GM23248 (cell line): Measurements from ENCODE around the gene LMO3. TPM values are rescaled to one million over a fixed set of nuclear protein-coding genes. Genes with fewer than 3 reads are reported as not detected.

Experiments
- DNase-seq: peaks from one replicate; pipeline ENCODE4 v3.0.0-alpha.2; 2015
- H2AFZ ChIP-seq: fragments of 200-600 bp; sonication (generic); 2 replicates; pipeline ENCODE4 v1.6.1; 2016; ENCODE audit warnings: antibody characterized with exemption
- H3F3A ChIP-seq: fragments of 200-600 bp; sonication (generic); 2 replicates; pipeline ENCODE4 v1.6.1; 2016; ENCODE audit warnings: mild to moderate bottlenecking, antibody characterized with exemption, mixed run types; ENCODE audit not compliant: insufficient read depth
- H3K27ac ChIP-seq: fragments of 200-600 bp; sonication (generic); 2 replicates; pipeline ENCODE4 v1.5.1; 2016; ENCODE audit warnings: mild to moderate bottlenecking
- H3K27me3 ChIP-seq: fragments of 200-600 bp; sonication (generic); replicated peaks from 2 replicates; pipeline ENCODE4 v1.6.1; 2016; ENCODE audit warnings: mild to moderate bottlenecking; ENCODE audit not compliant: insufficient read depth
- H3K36me3 ChIP-seq: fragments of 200-600 bp; sonication (generic); 2 replicates; pipeline ENCODE4 v1.6.1; 2016; ENCODE audit warnings: low read depth, mild to moderate bottlenecking
- H3K4me1 ChIP-seq: fragments of 200-600 bp; sonication (generic); 2 replicates; pipeline ENCODE4 v1.6.1; 2016; ENCODE audit warnings: mild to moderate bottlenecking; ENCODE audit not compliant: insufficient read depth
- H3K4me2 ChIP-seq: fragments of 200-600 bp; sonication (generic); one replicate; pipeline ENCODE4 v1.6.1; 2016; ENCODE audit warnings: mild to moderate bottlenecking; ENCODE audit not compliant: unreplicated experiment
- H3K4me3 ChIP-seq: fragments of 200-600 bp; sonication (generic); 2 replicates; pipeline ENCODE4 v1.5.1; 2016; ENCODE audit warnings: mild to moderate bottlenecking
- H3K79me2 ChIP-seq: fragments of 200-600 bp; sonication (generic); 2 replicates; pipeline ENCODE4 v1.6.1; 2016; ENCODE audit warnings: mild to moderate bottlenecking; ENCODE audit not compliant: insufficient read depth
- H3K9ac ChIP-seq: fragments of 200-600 bp; sonication (generic); 2 replicates; pipeline ENCODE4 v1.6.1; 2016; ENCODE audit warnings: mild to moderate bottlenecking
- H3K9me2 ChIP-seq: fragments of 200-600 bp; sonication (generic); 2 replicates; pipeline ENCODE4 v1.6.1; 2016; ENCODE audit warnings: mixed run types, mild to moderate bottlenecking, moderate library complexity; ENCODE audit not compliant: insufficient read depth
- H3K9me3 ChIP-seq: fragments of 200-600 bp; sonication (generic); one replicate; pipeline ENCODE4 v1.6.1; 2017; ENCODE audit warnings: low read depth
- H4K20me1 ChIP-seq: fragments of 200-600 bp; sonication (generic); 2 replicates; pipeline ENCODE4 v1.6.0; 2016; ENCODE audit not compliant: insufficient read depth
- EZH2 ChIP-seq: fragments of 200-600 bp; sonication (generic); IDR thresholded peaks from 2 replicates; pipeline ENCODE4 v1.6.1; 2018; ENCODE audit warnings: antibody characterized with exemption, mild to moderate bottlenecking; ENCODE audit not compliant: insufficient read depth, poor library complexity, severe bottlenecking
- EZH2phosphoT487 ChIP-seq: fragments of 200-600 bp; sonication (generic); IDR thresholded peaks from 2 replicates; pipeline ENCODE4 v1.6.1; 2018; ENCODE audit warnings: antibody characterized with exemption, moderate library complexity, mild to moderate bottlenecking, low read depth; ENCODE audit not compliant: insufficient read depth
- WGBS, 2 experiments: methylation state at CpG; one replicate each; pipeline ENCODE4 v1.1.6; 2015 to 2017; ENCODE audit warnings: low lambda C conversion rate in 2 of 2, low coverage in 1 of 2; ENCODE audit errors: missing lambda C conversion rate in 2 of 2; 5-methylcytosine and 5-hydroxymethylcytosine counted together
- in situ Hi-C: fragments of 300-500 bp; cut with MboI; formaldehyde crosslinking; loops from 2 replicates; pipeline ENCODE4 v1.15.0; 2020
- polyA plus RNA-seq: library from polyadenylated mRNA; unstranded; fragments of >200 nt; fragmentation: Nextera tagmentation; extraction: Ambion mirVana; gene quantifications from 2 replicates; pipeline ENCODE4 v1.2.1, GENCODE V29; 2016
- total RNA-seq: library from RNA; depleted of rRNA; stranded (reverse); fragments of >200 nt; shearing (Covaris generic); gene quantifications from 2 replicates; pipeline ENCODE4 v1.2.3, GENCODE V29; 2014

The LMO3 gene
- total and polyA plus RNA-seq, 2 experiments from 2014 or later, result 0.38 TPM; not detected in 1

DNA sequence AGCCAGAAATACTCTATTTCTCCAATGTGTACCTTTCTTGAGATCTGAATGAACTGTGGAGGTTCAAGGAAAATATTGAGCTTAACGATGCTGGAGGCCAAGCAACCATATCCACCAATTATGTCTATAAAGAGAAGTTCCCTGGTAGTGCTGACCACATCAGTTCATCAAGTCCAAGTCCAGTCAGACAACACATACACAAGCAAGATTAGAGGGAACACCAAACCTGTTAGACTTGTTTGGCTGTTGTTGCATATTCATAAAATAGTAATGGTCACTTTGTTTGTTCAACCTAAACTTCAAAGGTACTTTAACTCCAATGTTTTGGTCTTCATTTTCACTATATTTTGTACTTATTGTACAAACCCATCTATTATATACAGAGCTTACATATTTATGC lies 81.6 kb downstream of the LMO3 start:
- no peak overlapping the region for H3K27ac ChIP-seq
- no peak overlapping the region for H3K9ac ChIP-seq
- H3K27me3 ChIP-seq, result no peaks in the 10 kb centered on the region
- TF ChIP-seq EZH2, result no peak
- no peak for TF ChIP-seq EZH2phosphoT487
- H3K4me2 ChIP-seq, result peak overlapping the region; percentile 0
- no peaks in the 10 kb centered on the region for H3K9me3 ChIP-seq
- peaks cover 28% of the 10 kb centered on the region for H3K4me1 ChIP-seq
- H2AFZ ChIP-seq, result peak overlapping the region; percentile 20
- 90 to 91% methylated on average over 1 of the region's 1 CpG for WGBS, 2 experiments
- no peak overlapping the region for H3K4me3 ChIP-seq
- no peaks in the 10 kb centered on the region for H3K9me2 ChIP-seq
- H3K36me3 ChIP-seq, result no peaks in the 10 kb centered on the region
- H4K20me1 ChIP-seq, result no peaks in the 10 kb centered on the region
- H3K79me2 ChIP-seq, result no peaks in the 10 kb centered on the region
- H3F3A ChIP-seq, result peaks cover 22% of the 10 kb centered on the region
- peak; percentile 4 for DNase-seq
- in situ Hi-C loops, result no loop called here

- H3K9me3 ChIP-seq, result no peaks in the 10 kb centered on the region
- DNase-seq, result no peak
- H3K4me3 ChIP-seq, result no peak overlapping the region
- H4K20me1 ChIP-seq, result no peaks in the 10 kb centered on the region
- in situ Hi-C loops, result no loop called here
- H3F3A ChIP-seq, result peaks cover 22% of the 10 kb centered on the region
- H3K79me2 ChIP-seq, result no peaks in the 10 kb centered on the region
- peak overlapping the region; percentile 0; the same call in 1 of the 2 replicates for H3K9ac ChIP-seq
- peak overlapping the region; percentile 2; the same call in 1 of the 2 replicates for H3K27ac ChIP-seq
- H3K36me3 ChIP-seq, result no peaks in the 10 kb centered on the region
- H3K4me2 ChIP-seq, result peak overlapping the region; percentile 0
- H3K4me1 ChIP-seq, result peaks cover 28% of the 10 kb centered on the region
- peak overlapping the region; percentile 20 for H2AFZ ChIP-seq
- H3K27me3 ChIP-seq, result no peaks in the 10 kb centered on the region
- H3K9me2 ChIP-seq, result no peaks in the 10 kb centered on the region
- TF ChIP-seq EZH2 (no peak), EZH2phosphoT487 (no peak)
Observed at GRCh38 chr12:16523951-16524331, 82.0 kb downstream of the LMO3 start.

DNA sequence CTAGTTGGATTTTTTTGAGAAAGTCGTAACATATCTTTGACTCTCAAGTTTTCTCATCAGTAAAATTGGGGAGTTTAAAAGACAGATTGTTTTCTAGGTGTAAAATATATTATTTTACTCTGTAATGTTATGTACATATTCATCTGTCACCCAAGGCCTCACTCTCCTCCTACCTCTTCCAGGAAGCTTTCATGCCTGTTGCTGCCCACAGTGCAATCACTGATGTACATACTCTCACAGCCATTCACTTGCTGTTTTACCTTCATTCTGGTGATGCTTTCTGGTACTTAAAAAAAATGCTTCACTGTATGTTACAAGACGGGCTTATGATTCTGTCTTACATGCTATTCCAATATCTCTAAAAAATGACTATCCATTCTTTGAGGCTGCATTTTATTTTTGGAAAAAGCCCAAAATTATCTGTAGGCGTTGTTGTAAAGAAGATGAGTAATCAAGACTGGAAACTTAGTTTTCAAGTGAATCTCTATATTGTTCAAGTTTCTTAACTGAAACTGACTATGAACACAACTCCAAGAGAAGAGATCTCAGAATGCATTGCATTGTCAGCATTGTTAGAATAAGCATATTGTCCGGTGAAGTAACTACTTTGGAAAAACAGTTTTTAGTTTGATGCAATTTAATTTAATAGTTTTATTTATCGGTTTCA lies 82.5 kb downstream of the LMO3 start:
- in situ Hi-C loops, result no loop called here
- Histone ChIP-seq H3K9me3 (no peaks in the 10 kb centered on the region), H3K4me3 (no peak overlapping the region), H3K4me1 (peaks cover 28% of the 10 kb centered on the region), H3K27me3 (no peaks in the 10 kb centered on the region), H3K9me2 (no peaks in the 10 kb centered on the region), H3K79me2 (no peaks in the 10 kb centered on the region), H3K4me2 (peak overlapping the region; percentile 0), H3K9ac (peak overlapping the region; percentile 0; the same call in 1 of the 2 replicates), H3F3A (peaks cover 22% of the 10 kb centered on the region), H4K20me1 (no peaks in the 10 kb centered on the region), H3K27ac (peak overlapping the region; percentile 2; the same call in 1 of the 2 replicates), H2AFZ (peak overlapping the region; percentile 20; the same call in 1 of the 2 replicates), H3K36me3 (no peaks in the 10 kb centered on the region)
- WGBS, 2 experiments, result 78 to 81% methylated on average over 5 of the region's 5 CpGs
- TF ChIP-seq EZH2phosphoT487, result no peak
- TF ChIP-seq EZH2, result no peak
- DNase-seq, result peak; percentile 35

GRCh38 chr12:16520328-16520727 lies 85.6 kb downstream of the LMO3 start:
- no peaks in the 10 kb centered on the region for H3K9me3 ChIP-seq
- no peak for TF ChIP-seq EZH2phosphoT487
- no peak for TF ChIP-seq EZH2
- DNase-seq, result peak; percentile 36
- no peak overlapping the region for H3K9ac ChIP-seq
- H3K27ac ChIP-seq, result no peak overlapping the region
- H3K27me3 ChIP-seq, result no peaks in the 10 kb centered on the region
- no peak overlapping the region for H3K4me2 ChIP-seq
- H3K4me1 ChIP-seq, result peaks cover 14% of the 10 kb centered on the region
- WGBS, 2 experiments, result 79 to 85% methylated on average over 6 of the region's 6 CpGs
- no peaks in the 10 kb centered on the region for H3K9me2 ChIP-seq
- H3K79me2 ChIP-seq, result no peaks in the 10 kb centered on the region
- no peak overlapping the region for H2AFZ ChIP-seq
- H3K4me3 ChIP-seq, result no peak overlapping the region
- in situ Hi-C loops, result no loop called here
- H3K36me3 ChIP-seq, result no peaks in the 10 kb centered on the region
- peaks cover 5% of the 10 kb centered on the region; the same call in 1 of the 2 replicates for H3F3A ChIP-seq
- H4K20me1 ChIP-seq, result no peaks in the 10 kb centered on the region
